CD4-positive, alpha-beta T cell (primary cell): ENCODE results near the gene RPTOR. TPM values are rescaled to one million over a fixed set of nuclear protein-coding genes. Genes with fewer than 3 reads are reported as not detected.
"Not testable (repeated sequence)": the region's sequence is repeated elsewhere in the genome, so short reads cannot be mapped to it uniquely, and the experiment has no call there.

Experiments used
- ATAC-seq: fragments of 200-7000 bp; cut with Tn5 transposase; one replicate; pipeline ENCODE4 v1.10.0; 2022; ENCODE audit warnings: mild to moderate bottlenecking; ENCODE audit not compliant: poor library complexity
- CTCF ChIA-PET: fragments of 350-600 bp; sonication (Branson Sonifier 250); formaldehyde crosslinking; loops from one replicate; lab custom pipeline; 2021; ENCODE audit warnings: antibody characterized with exemption, inconsistent platforms; lab: Charles Lee
- POLR2A ChIA-PET: fragments of 350-600 bp; sonication (Branson Sonifier 250); formaldehyde crosslinking; loops from one replicate; lab custom pipeline; 2021; ENCODE audit warnings: antibody characterized with exemption, inconsistent platforms; lab: Charles Lee
- DNase-seq, 14 experiments: peaks; one replicate each; pipeline ENCODE4 v3.0.0-alpha.2; 2013 to 2020; ENCODE audit warnings: mixed read lengths in 2 of 14
- H3K27ac ChIP-seq, 2 donors: one replicate each; pipeline versions ENCODE4 v1.5.1 to v1.7.0; 2013; ENCODE audit warnings: low read length in 2 of 2, low read depth in 1 of 2, mild to moderate bottlenecking in 1 of 2
- H3K27me3 ChIP-seq, 2 experiments: 1 replicate in 1 of 2; 2 replicates in 1 of 2; pipeline versions ENCODE4 v1.6.1 to v1.7.0; 2013; ENCODE audit warnings: low read length in 2 of 2, control low read depth in 1 of 2, mild to moderate bottlenecking in 1 of 2, moderate library complexity in 1 of 2; ENCODE audit not compliant: insufficient read depth in 2 of 2, control insufficient read depth in 1 of 2
- H3K36me3 ChIP-seq: one replicate; pipeline ENCODE4 v1.6.1; 2013; ENCODE audit warnings: low read length, control low read depth; ENCODE audit not compliant: insufficient read depth
- H3K4me1 ChIP-seq: one replicate; pipeline ENCODE4 v1.6.1; 2013; ENCODE audit warnings: low read length, control low read depth; ENCODE audit not compliant: insufficient read depth
- H3K4me3 ChIP-seq: one replicate; pipeline ENCODE4 v1.5.1; 2013; ENCODE audit warnings: mild to moderate bottlenecking, low read length, moderate library complexity
- H3K9me3 ChIP-seq, 2 experiments: 1 replicate in 1 of 2; 2 replicates in 1 of 2; pipeline versions ENCODE4 v1.6.1 to v1.7.0; 2013; ENCODE audit warnings: low read length in 2 of 2, mild to moderate bottlenecking in 2 of 2, control low read depth in 1 of 2, moderate library complexity in 1 of 2; ENCODE audit not compliant: control insufficient read depth in 1 of 2, insufficient read depth in 1 of 2
- H3K27ac Mint-ChIP-seq: one replicate; pipeline ENCODE4 v1.8.0; 2020; ENCODE audit warnings: mixed read lengths
- H3K27me3 Mint-ChIP-seq: one replicate; pipeline ENCODE4 v1.8.0; 2021; ENCODE audit warnings: mixed read lengths
- H3K36me3 Mint-ChIP-seq: one replicate; pipeline ENCODE4 v1.8.0; 2021; ENCODE audit warnings: low read depth, mixed read lengths
- H3K4me1 Mint-ChIP-seq: one replicate; pipeline ENCODE4 v1.8.0; 2021; ENCODE audit warnings: low read depth, mixed read lengths
- H3K4me3 Mint-ChIP-seq: one replicate; pipeline ENCODE4 v1.8.0; 2020; ENCODE audit warnings: mild to moderate bottlenecking, mixed read lengths
- H3K9me3 Mint-ChIP-seq: one replicate; pipeline ENCODE4 v1.8.0; 2020; ENCODE audit warnings: mixed read lengths
- intact Hi-C, 2 experiments: fragments of 100-400 bp; cut with DNase I in 1 of 2; cut with micrococcal nuclease in 1 of 2; formaldehyde crosslinking; loops; one replicate each; pipeline versions ENCODE4 v1.15.1 to v1.9.0; 2023 to 2025; cut with DNase I, micrococcal nuclease
- total RNA-seq, 174 experiments: library from RNA in 2 of 174; stranded (reverse) in 2 of 174; gene quantifications; one replicate each; pipeline ENCODE4 v1.2.3 and lab custom pipeline; 2021 to 2026
- TF ChIP-seq, protein P1 (sequence below): fragments of 200-600 bp; IDR thresholded peaks from one replicate; pipeline ENCODE4 v1.8.0; 2022; ENCODE audit warnings: antibody characterized with exemption, mild to moderate bottlenecking

The RPTOR gene
- total RNA-seq, 2 experiments from 2014 or later, result 45.0 to 47.1 TPM

- ChIA-PET CTCF (no interaction called here), POLR2A (no interaction called here)
- Histone ChIP-seq H3K4me3 (no peak overlapping the region), H3K27me3 (no peaks in the 10 kb centered on the region), H3K36me3 (peaks cover 8% of the 10 kb centered on the region), H3K9me3 (no peaks in the 10 kb centered on the region), H3K27ac (no peak overlapping the region), H3K4me1 (peaks cover 18% of the 10 kb centered on the region)
- H3K36me3 Mint-ChIP-seq, result peaks cover 29% of the 10 kb centered on the region
- peaks cover 32% of the 10 kb centered on the region for H3K4me1 Mint-ChIP-seq
- no peaks in the 10 kb centered on the region for H3K9me3 Mint-ChIP-seq
- TF ChIP-seq, protein P1, sequence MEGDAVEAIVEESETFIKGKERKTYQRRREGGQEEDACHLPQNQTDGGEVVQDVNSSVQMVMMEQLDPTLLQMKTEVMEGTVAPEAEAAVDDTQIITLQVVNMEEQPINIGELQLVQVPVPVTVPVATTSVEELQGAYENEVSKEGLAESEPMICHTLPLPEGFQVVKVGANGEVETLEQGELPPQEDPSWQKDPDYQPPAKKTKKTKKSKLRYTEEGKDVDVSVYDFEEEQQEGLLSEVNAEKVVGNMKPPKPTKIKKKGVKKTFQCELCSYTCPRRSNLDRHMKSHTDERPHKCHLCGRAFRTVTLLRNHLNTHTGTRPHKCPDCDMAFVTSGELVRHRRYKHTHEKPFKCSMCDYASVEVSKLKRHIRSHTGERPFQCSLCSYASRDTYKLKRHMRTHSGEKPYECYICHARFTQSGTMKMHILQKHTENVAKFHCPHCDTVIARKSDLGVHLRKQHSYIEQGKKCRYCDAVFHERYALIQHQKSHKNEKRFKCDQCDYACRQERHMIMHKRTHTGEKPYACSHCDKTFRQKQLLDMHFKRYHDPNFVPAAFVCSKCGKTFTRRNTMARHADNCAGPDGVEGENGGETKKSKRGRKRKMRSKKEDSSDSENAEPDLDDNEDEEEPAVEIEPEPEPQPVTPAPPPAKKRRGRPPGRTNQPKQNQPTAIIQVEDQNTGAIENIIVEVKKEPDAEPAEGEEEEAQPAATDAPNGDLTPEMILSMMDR, result no peak
- intact Hi-C loops, result no loop called here
- ATAC-seq, result no peak
- no peak overlapping the region for H3K4me3 Mint-ChIP-seq
- DNase-seq, result no peak
- no peak overlapping the region for H3K27ac Mint-ChIP-seq
- H3K27me3 Mint-ChIP-seq, result no peaks in the 10 kb centered on the region
These were observed 81.0 kb downstream of the RPTOR start for GRCh38 chr17:80625627-80626026.

DNA sequence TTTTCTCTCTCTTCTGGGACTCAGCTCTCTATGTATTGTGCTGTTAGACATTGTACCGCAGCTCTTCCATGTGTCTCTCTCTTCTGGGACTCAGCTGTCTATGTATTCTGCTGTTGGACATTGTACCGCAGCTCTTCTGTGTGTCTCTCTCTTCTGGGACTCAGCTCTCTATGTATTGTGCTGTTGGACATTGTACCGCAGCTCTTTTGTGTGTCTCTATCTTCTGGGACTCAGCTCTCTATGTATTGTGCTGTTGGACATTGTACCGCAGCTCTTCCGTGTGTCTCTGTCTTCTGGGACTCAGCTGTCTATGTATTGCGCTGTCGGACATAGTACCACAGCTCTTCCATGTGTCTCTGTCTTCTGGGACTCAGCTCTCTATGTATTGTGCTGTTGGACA is 84.2 kb downstream of the RPTOR start:
- H3K27me3 ChIP-seq, H3K9me3 ChIP-seq, H3K4me1 Mint-ChIP-seq, H3K36me3 ChIP-seq, H3K27ac ChIP-seq, intact Hi-C loops, DNase-seq, H3K4me3 ChIP-seq, ATAC-seq, H3K27ac Mint-ChIP-seq, H3K27me3 Mint-ChIP-seq, H3K4me1 ChIP-seq, H3K4me3 Mint-ChIP-seq, H3K9me3 Mint-ChIP-seq: not testable (repeated sequence)
- POLR2A ChIA-PET, result interaction anchor here (0.6 kb wide), 1 partner anchor 278 kb away, joined by 3 read pairs; no protein-coding TSS in a partner anchor
- CTCF ChIA-PET, result interaction anchor here (1.0 to 1.3 kb wide), 2 partner anchors 9 to 271 kb away, joined by 3 to 4 read pairs; no protein-coding TSS in a partner anchor
- peaks cover 29% of the 10 kb centered on the region for H3K36me3 Mint-ChIP-seq

DNA sequence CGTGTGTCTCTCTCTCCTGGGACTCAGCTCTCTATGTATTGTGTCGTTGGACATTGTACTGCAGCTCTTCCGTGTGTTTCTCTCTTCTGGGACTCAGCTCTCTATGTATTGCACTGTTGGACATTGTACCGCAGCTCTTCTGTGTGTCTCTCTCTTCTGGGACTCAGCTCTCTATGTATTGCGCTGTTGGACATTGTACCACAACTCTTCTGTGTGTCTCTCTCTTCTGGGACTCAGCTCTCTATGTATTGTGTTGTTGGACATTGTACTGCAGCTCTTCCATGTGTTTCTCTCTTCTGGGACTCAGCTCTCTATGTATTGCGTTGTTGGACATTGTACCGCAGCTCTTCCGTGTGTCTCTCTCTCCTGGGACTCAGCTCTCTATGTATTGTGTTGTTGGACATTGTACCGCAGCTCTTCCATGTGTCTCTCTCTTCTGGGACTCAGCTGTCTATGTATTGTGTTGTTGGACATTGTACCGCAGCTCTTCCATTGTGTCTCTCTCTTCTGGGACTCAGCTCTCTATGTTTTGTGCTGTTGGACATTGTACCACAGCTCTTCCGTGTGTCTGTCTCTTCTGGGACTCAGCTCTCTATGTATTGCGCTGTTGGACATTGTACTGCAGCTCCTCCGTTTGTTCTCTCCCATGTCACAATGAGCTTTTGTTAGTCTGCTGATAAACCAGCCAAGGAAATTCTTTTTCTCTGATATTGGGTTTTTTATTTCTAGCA is 84.8 kb downstream of the RPTOR start:
- Histone ChIP-seq H3K27me3 (no peaks in the 10 kb centered on the region), H3K36me3 (peaks cover 8% of the 10 kb centered on the region), H3K9me3 (no peaks in the 10 kb centered on the region), H3K27ac (no peak overlapping the region), H3K4me1 (no peaks in the 10 kb centered on the region), H3K4me3 (no peak overlapping the region)
- intact Hi-C loops, result no loop called here
- no peak for ATAC-seq
- Mint-ChIP-seq H3K36me3 (peaks cover 28% of the 10 kb centered on the region), H3K27ac (no peak overlapping the region), H3K4me3 (no peak overlapping the region), H3K27me3 (no peaks in the 10 kb centered on the region), H3K9me3 (no peaks in the 10 kb centered on the region), H3K4me1 (peaks cover 8% of the 10 kb centered on the region)
- TF ChIP-seq, protein P1, result no peak
- ChIA-PET CTCF (interaction anchor here (1.0 to 1.3 kb wide), 2 partner anchors 8 to 270 kb away, joined by 3 to 4 read pairs; no protein-coding TSS in a partner anchor), POLR2A (interaction anchor here (0.6 kb wide), 1 partner anchor 277 kb away, joined by 3 read pairs; no protein-coding TSS in a partner anchor)
- DNase-seq, result no peak
